Uterus (tissue), 4 donors: ENCODE data around the gene SLC22A7. TPM values are rescaled to one million over a fixed set of nuclear protein-coding genes. Genes with fewer than 3 reads are reported as not detected.

Experiments used
- DNase-seq, 2 donors: peaks; one replicate each; pipeline ENCODE4 v3.0.0-alpha.2; 2019 to 2020
- H3K27ac ChIP-seq, 2 donors: fragments of 200-600 bp; sonication (generic); 1 replicate in 1 of 2; 2 replicates in 1 of 2; pipeline ENCODE4 v1.5.1; 2016 to 2018
- H3K27me3 ChIP-seq, 2 donors: fragments of 200-600 bp; sonication (generic); one replicate each; pipeline ENCODE4 v1.5.1; 2018 to 2019; ENCODE audit warnings: control low read depth in 1 of 2
- H3K36me3 ChIP-seq, 2 donors: fragments of 200-600 bp; sonication (generic); one replicate each; pipeline ENCODE4 v1.5.1; 2019; ENCODE audit warnings: control low read depth in 1 of 2
- H3K4me1 ChIP-seq, 2 donors: fragments of 200-600 bp; sonication (generic); one replicate each; pipeline ENCODE4 v1.5.1; 2018 to 2019; ENCODE audit warnings: control low read depth in 1 of 2
- H3K4me3 ChIP-seq, 2 donors: fragments of 200-600 bp; sonication (generic); 1 replicate in 1 of 2; 2 replicates in 1 of 2; pipeline ENCODE4 v1.5.1; 2018 to 2019; ENCODE audit warnings: mild to moderate bottlenecking in 1 of 2
- H3K9me3 ChIP-seq, 2 donors: fragments of 200-600 bp; sonication (generic); one replicate each; pipeline ENCODE4 v1.5.1; 2019; ENCODE audit warnings: control low read depth in 1 of 2
- POLR2A ChIP-seq, 2 donors: fragments of 450-650 bp; IDR thresholded peaks; one replicate each; pipeline ENCODE4 v1.6.1; 2016; ENCODE audit warnings: antibody characterized with exemption in 2 of 2, mild to moderate bottlenecking in 1 of 2, moderate library complexity in 1 of 2
- intact Hi-C: fragments of 100-400 bp; cut with DNase I; formaldehyde crosslinking; loops from one replicate; pipeline ENCODE4 v1.15.1; 2023; ENCODE audit warnings: low total_unique reads
- total RNA-seq, 4 donors: library from RNA; depleted of rRNA in 3 of 4; stranded (reverse); fragments of >200 nt in 3 of 4; gene quantifications; one replicate each; pipeline versions ENCODE4 v1.1.0 to v1.2.4, GENCODE V29; 2014 to 2023
- TF ChIP-seq, protein P1 (sequence below), 4 experiments: fragments of 200-600 bp in 2 of 4; fragments of 450-650 bp in 2 of 4; sonication (generic) in 2 of 4; IDR thresholded peaks; one replicate each; pipeline ENCODE4 v1.5.1; 2016 to 2019; ENCODE audit warnings: antibody characterized with exemption in 4 of 4, mild to moderate bottlenecking in 2 of 4, moderate library complexity in 1 of 4
- donor health status: DM: yes; HTN: yes; CAD: no.

Gene SLC22A7
- total RNA-seq, 4 donors from 2014 or later = not detected

DNA sequence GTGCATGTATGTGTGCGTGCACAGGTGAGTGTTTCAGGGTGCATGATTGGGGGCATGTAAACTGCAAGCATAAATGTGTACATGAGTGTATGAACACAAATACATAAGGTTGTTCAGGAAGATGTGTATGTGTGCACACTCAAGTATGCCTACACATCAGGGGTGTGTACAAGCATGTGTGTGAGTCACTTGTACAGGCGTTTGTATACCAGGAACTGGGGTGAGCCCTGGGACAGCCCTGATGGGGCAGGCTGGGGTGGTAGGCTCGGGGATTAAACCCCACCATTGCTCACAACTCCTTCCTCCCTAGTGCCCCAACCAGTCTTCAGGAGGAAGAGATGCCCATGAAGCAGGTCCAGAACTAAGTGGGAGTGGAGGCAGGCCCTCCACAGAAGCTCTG is 6.3 kb downstream of the SLC22A7 start:
- Histone ChIP-seq H3K4me1 (peaks cover 0 to 5% of the 10 kb centered on the region in 2 donors), H3K27me3 (no peaks in the 10 kb centered on the region), H3K27ac (no peak overlapping the region), H3K4me3 (no peak overlapping the region), H3K9me3 (no peaks in the 10 kb centered on the region), H3K36me3 (no peaks in the 10 kb centered on the region)
- TF ChIP-seq POLR2A (IDR thresholded peaks at IDR 0.05) = no peak
- TF ChIP-seq, protein P1, sequence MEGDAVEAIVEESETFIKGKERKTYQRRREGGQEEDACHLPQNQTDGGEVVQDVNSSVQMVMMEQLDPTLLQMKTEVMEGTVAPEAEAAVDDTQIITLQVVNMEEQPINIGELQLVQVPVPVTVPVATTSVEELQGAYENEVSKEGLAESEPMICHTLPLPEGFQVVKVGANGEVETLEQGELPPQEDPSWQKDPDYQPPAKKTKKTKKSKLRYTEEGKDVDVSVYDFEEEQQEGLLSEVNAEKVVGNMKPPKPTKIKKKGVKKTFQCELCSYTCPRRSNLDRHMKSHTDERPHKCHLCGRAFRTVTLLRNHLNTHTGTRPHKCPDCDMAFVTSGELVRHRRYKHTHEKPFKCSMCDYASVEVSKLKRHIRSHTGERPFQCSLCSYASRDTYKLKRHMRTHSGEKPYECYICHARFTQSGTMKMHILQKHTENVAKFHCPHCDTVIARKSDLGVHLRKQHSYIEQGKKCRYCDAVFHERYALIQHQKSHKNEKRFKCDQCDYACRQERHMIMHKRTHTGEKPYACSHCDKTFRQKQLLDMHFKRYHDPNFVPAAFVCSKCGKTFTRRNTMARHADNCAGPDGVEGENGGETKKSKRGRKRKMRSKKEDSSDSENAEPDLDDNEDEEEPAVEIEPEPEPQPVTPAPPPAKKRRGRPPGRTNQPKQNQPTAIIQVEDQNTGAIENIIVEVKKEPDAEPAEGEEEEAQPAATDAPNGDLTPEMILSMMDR (IDR thresholded peaks at IDR 0.05) = no peak
- intact Hi-C loops = no loop called here
- DNase-seq = no peak

DNA sequence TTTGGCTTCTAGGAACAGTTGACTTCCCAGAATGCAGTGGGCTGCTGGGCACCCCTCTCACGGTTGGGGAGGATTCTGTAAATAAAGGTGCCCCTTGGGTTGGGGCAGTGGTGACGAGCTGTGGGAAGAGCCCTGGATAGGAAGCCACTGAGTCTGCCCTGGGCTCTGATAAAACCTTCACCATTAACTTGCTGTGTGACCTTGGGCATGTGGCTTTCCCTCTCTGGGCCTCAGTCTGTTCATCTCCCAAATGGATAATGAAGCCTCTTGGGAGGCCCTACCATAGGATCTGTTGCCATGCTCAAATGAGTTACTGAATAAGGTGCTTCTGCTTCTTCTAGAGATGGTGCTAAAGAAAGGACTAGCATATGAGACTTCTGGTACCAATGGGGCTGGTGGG is 6.8 kb downstream of the SLC22A7 start:
- intact Hi-C loops = no loop called here
- H3K4me3 ChIP-seq = no peak overlapping the region
- no peak for TF ChIP-seq POLR2A (IDR thresholded peaks at IDR 0.05)
- TF ChIP-seq, protein P1 (IDR thresholded peaks at IDR 0.05) = no peak
- H3K9me3 ChIP-seq = no peaks in the 10 kb centered on the region
- no peak for DNase-seq
- H3K36me3 ChIP-seq = no peaks in the 10 kb centered on the region
- no peaks in the 10 kb centered on the region for H3K27me3 ChIP-seq
- H3K27ac ChIP-seq = no peak overlapping the region
- peaks cover 0 to 5% of the 10 kb centered on the region in 2 donors for H3K4me1 ChIP-seq

DNA sequence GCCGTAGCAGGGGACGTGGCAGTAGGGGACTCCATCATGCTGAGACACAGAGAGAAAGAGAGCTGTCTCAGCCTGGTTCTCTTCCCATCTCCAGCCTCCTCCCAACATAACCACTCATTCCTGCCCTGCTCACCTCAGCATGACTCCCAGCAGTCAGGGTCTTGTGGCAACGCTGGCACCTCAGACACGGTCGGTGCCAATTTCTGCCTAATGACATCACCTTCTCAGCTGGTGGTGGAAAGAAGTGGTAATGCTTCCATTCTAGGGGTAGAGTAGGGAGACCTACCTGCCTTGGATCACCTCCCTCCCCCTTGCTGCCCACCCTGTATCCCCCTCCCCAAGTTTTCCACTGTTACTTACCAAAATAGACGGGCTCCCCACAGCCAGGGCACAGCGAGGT is 8.0 kb downstream of the SLC22A7 start:
- no peak for TF ChIP-seq POLR2A (IDR thresholded peaks at IDR 0.05)
- TF ChIP-seq, protein P1 (IDR thresholded peaks at IDR 0.05) = no peak
- peaks cover 0 to 5% of the 10 kb centered on the region in 2 donors for H3K4me1 ChIP-seq
- intact Hi-C loops = no loop called here

DNA sequence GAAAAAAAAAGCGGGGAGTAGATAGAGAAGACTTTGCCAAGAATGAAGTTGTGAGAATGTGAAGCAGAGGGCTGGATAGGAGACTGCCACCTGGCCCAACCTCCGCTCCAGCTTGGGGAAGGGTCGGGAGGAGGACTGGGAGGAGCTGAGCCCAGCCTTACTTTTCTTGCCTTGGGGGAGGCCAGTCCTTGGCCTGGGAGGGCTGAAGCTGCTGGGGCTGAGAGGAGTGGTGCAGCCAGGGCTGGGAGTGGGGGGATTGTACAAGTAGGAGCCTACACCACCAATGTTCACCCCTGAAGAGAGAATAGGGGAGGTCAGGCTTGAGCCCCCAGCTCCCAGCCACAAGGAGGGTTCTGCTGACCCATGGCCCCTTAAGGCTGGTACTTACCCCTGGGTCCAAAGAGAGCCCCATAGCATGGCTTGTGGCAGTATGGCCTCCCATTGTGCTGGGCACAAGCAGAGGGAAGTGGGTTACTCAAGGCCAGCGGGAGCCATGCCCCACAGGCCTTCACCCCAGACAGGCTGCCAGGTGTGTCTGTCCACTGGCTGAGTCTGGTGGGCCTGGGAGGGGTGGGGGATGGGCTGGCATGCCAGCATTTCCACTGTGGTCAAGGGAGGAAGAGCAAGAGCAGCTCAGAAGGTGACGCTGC is 9.5 kb downstream of the SLC22A7 start:
- Histone ChIP-seq H3K9me3 (no peaks in the 10 kb centered on the region), H3K4me3 (no peak overlapping the region), H3K27ac (no peak overlapping the region), H3K27me3 (no peaks in the 10 kb centered on the region), H3K4me1 (peaks cover 0 to 5% of the 10 kb centered on the region in 2 donors), H3K36me3 (no peaks in the 10 kb centered on the region)
- TF ChIP-seq, protein P1 (IDR thresholded peaks at IDR 0.05) = no peak
- TF ChIP-seq POLR2A (IDR thresholded peaks at IDR 0.05) = no peak
- no peak for DNase-seq
- intact Hi-C loops = no loop called here

More for the DNA sequence above, 8.0 kb downstream of the SLC22A7 start:
- H3K9me3 ChIP-seq = no peaks in the 10 kb centered on the region
- H3K4me3 ChIP-seq = no peak overlapping the region
- no peak for DNase-seq
- no peaks in the 10 kb centered on the region for H3K27me3 ChIP-seq
- no peak overlapping the region for H3K27ac ChIP-seq
- H3K36me3 ChIP-seq = no peaks in the 10 kb centered on the region

DNA sequence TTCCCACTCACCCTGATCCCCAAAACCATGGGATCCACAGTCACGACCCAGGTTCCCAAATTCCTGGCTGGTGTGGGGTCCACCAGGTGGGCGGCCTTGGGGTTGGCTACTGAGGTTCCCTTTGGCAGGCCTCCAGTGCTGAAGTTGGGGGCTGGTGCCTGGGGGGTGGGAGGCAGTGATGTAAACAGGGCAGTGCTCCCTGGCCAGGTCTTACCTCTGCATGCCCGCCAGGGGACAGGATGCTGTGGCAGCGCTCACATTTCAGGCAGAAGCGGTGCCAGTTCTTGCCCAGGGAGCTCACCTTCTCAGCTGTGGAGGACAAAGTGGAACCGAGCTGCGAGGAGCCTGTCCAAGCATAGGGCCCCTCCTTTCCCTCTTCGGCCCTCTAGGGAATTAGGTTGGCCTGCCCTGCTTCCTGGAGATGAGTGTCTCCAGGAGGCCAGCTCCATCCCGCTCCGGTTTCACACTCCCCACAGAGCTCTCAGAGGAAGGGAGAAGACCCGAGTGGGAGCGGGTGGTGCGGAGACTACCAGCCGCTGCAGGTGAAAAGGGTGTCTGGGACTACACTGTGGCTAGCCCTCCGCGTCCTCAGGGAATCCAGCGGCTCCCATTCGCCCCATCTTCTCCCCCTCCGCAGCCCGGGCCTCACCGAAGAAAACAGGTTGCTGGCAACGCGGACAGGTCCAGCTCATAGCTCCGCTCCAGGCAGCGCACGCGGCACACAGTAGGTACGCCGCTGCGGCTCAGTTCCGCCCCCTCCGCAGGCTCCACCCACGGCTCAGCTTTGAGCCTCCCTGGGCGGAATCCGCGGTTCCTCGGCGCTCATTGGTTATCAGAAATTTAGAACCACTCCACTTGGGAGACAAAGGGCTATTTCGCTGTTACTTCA is 10.3 kb downstream of the SLC22A7 start, which contains the start of gene CRIP3:
TSS of gene CRIP3 (minus strand) at position 726 of the 889 bp plus-strand sequence. CDS start at position 692, 34 bp downstream.
- H3K4me3 ChIP-seq = peak within 1 kb of the TSS; percentile 0 to 19
- H3K27me3 ChIP-seq = no peaks in the 10 kb centered on the region
- H3K4me1 ChIP-seq = peaks cover 0 to 5% of the 10 kb centered on the region in 2 donors
- no peak within 1 kb of the TSS for H3K27ac ChIP-seq
- DNase-seq = peak; percentile 28 to 35
- H3K36me3 ChIP-seq = no peaks in the 10 kb centered on the region
- H3K9me3 ChIP-seq = no peaks in the 10 kb centered on the region
- intact Hi-C loops = no loop called here
- TF ChIP-seq POLR2A (IDR thresholded peaks at IDR 0.05) = no peak
- TF ChIP-seq, protein P1 (IDR thresholded peaks at IDR 0.05) = no peak
